T-helper 17 cell (primary cell): ENCODE data around the gene SHKBP1. TPM values are rescaled to one million over a fixed set of nuclear protein-coding genes. Genes with fewer than 3 reads are reported as not detected.
A peak's percentile ranks its signal among the peaks of the same experiment; 100 is the strongest.
"Not testable (repeated sequence)": the region's sequence is repeated elsewhere in the genome, so short reads cannot be mapped to it uniquely, and the experiment has no call there.

Experiments
- ATAC-seq: fragments of 150-1000 bp; cut with Tn5 transposase; 2 replicates; pipeline ENCODE4 v1.10.0; 2021; ENCODE audit warnings: mild to moderate bottlenecking, moderate library complexity
- DNase-seq, 3 donors: peaks; one replicate each; pipeline versions ENCODE4 v3.0.0 to v3.0.0-alpha.2; 2020 to 2021
- H3K9me3 ChIP-seq: one replicate; pipeline ENCODE4 v1.7.0; 2013; ENCODE audit warnings: low read length, mild to moderate bottlenecking; ENCODE audit not compliant: control insufficient read depth, poor library complexity, severe bottlenecking
- H3K27ac Mint-ChIP-seq: one replicate; pipeline ENCODE4 v1.8.0; 2022; ENCODE audit warnings: mild to moderate bottlenecking, moderate library complexity, mixed read lengths
- H3K27me3 Mint-ChIP-seq: one replicate; pipeline ENCODE4 v1.8.0; 2022; ENCODE audit warnings: mixed read lengths
- H3K36me3 Mint-ChIP-seq: one replicate; pipeline ENCODE4 v1.8.0; 2022; ENCODE audit warnings: low read depth, mixed read lengths
- H3K4me1 Mint-ChIP-seq: one replicate; pipeline ENCODE4 v1.8.0; 2022; ENCODE audit warnings: mild to moderate bottlenecking, mixed read lengths
- H3K4me3 Mint-ChIP-seq: one replicate; pipeline ENCODE4 v1.8.0; 2022; ENCODE audit warnings: mild to moderate bottlenecking, moderate library complexity, mixed read lengths
- total RNA-seq, 4 donors: library from RNA in 2 of 4; stranded (reverse) in 2 of 4; gene quantifications; one replicate each; pipeline ENCODE4 v1.2.3 and lab custom pipeline; 2022 to 2026

SHKBP1 gene
- total RNA-seq, 2 donors from 2014 or later, result 124 to 141 TPM

DNA sequence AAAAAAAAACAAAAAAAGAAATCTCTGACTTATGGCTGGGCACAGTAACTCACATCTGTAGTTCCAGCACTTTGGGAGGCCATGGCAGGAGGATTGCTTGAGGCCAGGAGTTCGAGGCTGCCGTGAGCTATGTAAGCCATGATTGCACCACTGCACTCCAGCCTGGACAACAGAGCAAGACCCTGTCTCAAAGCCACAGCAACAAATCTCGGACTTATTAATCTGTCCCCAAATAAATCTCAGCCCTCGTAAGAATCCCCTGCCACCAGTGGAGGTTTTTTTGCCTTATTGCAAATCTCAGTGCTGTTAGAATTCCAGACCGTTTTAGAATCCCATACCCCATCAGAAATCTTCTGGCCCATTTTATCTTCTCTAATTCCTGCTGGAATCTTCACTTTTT is 4.9 kb downstream of the SHKBP1 start:
- H3K36me3 Mint-ChIP-seq, result peaks cover 15% of the 10 kb centered on the region
- H3K4me3 Mint-ChIP-seq, result no peak overlapping the region
- DNase-seq, result no peak
- no peaks in the 10 kb centered on the region for H3K9me3 ChIP-seq
- peaks cover 30% of the 10 kb centered on the region for H3K4me1 Mint-ChIP-seq
- H3K27me3 Mint-ChIP-seq, result no peaks in the 10 kb centered on the region
- H3K27ac Mint-ChIP-seq, result peak overlapping the region; percentile 59
- ATAC-seq, result no peak

DNA sequence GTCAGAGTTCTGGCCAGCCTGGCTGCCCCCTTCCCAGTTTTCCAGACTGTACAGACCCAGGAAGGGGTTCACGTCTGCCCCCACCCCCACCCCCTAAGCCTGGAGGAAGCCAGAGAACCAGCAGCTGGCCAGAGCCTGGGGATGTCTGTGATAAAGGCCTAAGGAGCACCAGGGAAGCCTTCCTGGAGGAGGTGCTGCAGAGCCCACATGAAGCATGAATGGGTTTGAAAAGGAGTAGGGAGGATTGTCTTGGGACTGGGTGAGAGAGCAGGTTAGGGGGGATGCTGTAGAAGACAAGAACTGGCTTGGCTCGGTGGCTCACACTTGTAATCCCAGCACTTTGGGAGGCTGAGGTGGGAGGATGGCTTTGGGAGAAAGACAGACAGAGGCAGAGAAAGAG is 5.8 kb downstream of the SHKBP1 start:
- Mint-ChIP-seq H3K4me1 (peaks cover 34% of the 10 kb centered on the region), H3K36me3 (peaks cover 18% of the 10 kb centered on the region), H3K4me3 (no peak overlapping the region), H3K27ac (peak overlapping the region; percentile 59), H3K27me3 (no peaks in the 10 kb centered on the region)
- no peaks in the 10 kb centered on the region for H3K9me3 ChIP-seq
- no peak for ATAC-seq
- DNase-seq, result no peak

DNA sequence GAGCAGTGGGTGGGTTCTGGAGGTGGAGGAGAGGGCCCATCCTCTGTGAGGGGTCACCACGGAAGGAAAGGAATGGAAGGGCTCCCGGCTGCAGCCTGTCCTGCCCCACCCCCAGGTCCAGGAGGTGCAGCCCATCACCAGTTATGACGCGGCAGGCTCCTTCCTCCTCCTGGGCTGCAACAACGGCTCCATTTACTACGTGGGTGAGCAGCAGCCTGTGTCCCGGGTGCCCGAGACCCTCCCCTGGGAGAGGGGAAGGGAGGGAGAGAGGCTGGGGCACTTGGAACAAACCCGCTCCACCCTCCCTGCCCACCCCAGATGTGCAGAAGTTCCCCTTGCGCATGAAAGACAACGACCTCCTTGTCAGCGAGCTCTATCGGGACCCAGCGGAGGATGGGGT is 6.6 kb downstream of the SHKBP1 start:
- Mint-ChIP-seq H3K27me3 (no peaks in the 10 kb centered on the region), H3K36me3 (peaks cover 19% of the 10 kb centered on the region)

DNA sequence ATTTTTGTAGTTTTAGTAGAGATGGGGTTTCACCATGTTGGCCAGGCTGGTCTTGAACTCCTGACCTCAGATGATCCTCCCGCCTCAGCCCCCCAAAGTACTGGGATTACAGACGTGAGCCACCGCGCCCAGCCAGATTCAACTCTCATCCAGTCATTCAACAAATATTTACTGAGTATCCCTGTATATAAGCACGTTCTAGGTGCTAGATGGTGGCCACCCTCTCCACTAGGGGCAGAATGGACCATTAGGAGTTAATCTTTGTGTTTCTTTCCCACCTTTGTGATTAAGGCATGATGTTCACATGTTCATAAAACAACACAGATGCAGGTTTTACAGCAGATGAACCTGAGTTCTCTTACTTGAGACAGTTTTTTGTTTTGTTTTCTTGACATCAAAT is 7.3 kb downstream of the SHKBP1 start:
- Mint-ChIP-seq H3K4me1 (peaks cover 21% of the 10 kb centered on the region), H3K4me3 (no peak overlapping the region), H3K27ac (peak overlapping the region; percentile 59), H3K27me3 (no peaks in the 10 kb centered on the region), H3K36me3 (peaks cover 19% of the 10 kb centered on the region)
- ATAC-seq (no peak), DNase-seq (no peak)
- no peaks in the 10 kb centered on the region for H3K9me3 ChIP-seq

More for the DNA sequence above, 6.6 kb downstream of the SHKBP1 start:
- ATAC-seq (no peak), DNase-seq (no peak)
- Mint-ChIP-seq H3K4me3 (no peak overlapping the region), H3K4me1 (peaks cover 26% of the 10 kb centered on the region), H3K27ac (peak overlapping the region; percentile 59)
- no peaks in the 10 kb centered on the region for H3K9me3 ChIP-seq

DNA sequence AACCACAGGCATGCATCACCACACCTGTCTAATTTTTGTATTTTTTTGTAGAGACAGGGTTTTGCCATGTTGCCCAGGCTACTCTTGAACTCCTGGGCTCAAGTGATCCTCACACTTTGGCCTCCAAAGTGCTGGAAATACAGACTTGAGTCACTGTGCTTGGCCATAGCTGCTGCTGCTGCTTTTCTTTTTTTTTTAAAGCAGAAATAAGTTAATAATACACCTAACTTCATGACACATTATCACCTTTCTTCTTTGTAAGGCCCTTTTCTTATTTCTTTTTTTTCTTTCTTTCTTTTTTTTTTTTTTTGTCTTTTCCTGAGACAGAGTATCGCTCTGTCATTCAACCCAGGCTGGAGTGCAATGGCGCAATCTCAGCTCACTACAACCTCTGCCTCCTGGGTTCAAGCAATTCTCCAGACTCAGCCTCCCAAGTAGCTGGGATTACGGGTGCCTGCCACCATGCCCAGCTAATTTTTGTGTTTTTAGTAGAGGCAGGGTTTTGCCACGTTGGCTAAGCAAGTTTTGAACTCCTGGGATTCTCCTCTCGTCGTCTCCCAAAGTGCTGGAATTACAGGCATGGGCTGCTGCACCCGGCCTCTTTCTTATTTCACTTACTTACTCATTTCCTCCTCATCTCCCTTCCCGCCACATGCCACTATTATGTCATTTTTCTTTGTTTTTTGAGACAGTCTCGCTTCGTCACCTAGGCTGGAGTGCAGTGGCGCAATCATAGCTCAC is 8.7 kb downstream of the SHKBP1 start:
- ATAC-seq (no peak), DNase-seq (no peak)
- peaks cover 19% of the 10 kb centered on the region for H3K36me3 Mint-ChIP-seq
- no peak overlapping the region for H3K27ac Mint-ChIP-seq
- no peak overlapping the region for H3K4me3 Mint-ChIP-seq
- no peaks in the 10 kb centered on the region for H3K27me3 Mint-ChIP-seq
- H3K4me1 Mint-ChIP-seq, result peaks cover 24% of the 10 kb centered on the region
- H3K9me3 ChIP-seq, result no peaks in the 10 kb centered on the region

DNA sequence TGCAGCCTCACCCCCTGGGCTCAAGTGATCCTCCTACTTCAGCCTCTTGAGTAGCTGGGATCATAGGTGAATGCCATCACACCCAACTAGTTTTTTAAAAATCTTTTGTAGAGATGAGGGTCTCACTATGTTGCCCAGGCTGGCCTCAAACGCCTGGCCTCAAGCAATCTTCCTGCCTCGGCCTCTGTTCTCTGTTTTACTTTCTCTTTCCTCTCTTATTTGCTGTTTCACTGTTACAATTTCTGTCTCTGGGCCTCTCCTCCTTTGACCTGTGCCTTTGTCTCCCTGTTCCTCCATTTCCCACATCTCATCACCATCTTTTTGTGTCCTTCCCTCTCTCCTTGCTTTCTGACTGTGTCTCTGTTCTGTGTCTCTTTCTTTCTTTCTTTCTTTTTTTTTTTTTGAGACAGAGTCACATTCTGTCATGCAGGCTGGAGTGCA is 9.3 kb downstream of the SHKBP1 start:
- H3K27ac Mint-ChIP-seq, result no peak overlapping the region
- no peaks in the 10 kb centered on the region for H3K9me3 ChIP-seq
- no peak for DNase-seq
- H3K4me1 Mint-ChIP-seq, result peaks cover 22% of the 10 kb centered on the region
- H3K27me3 Mint-ChIP-seq, result no peaks in the 10 kb centered on the region
- no peak for ATAC-seq
- H3K36me3 Mint-ChIP-seq, result peaks cover 19% of the 10 kb centered on the region
- peak overlapping the region; percentile 43 for H3K4me3 Mint-ChIP-seq

DNA sequence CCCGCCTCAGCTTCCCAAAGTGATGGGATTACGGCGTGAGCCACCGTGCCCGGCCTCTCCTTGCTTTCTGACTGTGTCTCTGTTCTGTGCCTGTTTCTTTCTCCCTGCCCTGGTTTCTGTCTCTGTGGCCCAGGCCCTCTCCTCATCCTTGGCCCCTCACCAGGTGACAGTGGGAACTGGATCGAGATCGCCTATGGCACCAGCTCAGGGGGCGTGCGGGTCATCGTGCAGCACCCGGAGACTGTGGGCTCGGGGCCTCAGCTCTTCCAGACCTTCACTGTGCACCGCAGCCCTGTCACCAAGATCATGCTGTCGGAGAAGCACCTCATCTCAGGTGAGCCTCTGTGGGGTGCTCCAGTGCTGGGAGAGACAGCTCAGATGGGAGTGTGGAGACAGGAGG is 9.9 kb downstream of the SHKBP1 start:
- Mint-ChIP-seq H3K4me1 (peaks cover 21% of the 10 kb centered on the region), H3K4me3 (no peak overlapping the region), H3K36me3 (peaks cover 19% of the 10 kb centered on the region), H3K27me3 (no peaks in the 10 kb centered on the region), H3K27ac (no peak overlapping the region)
- ATAC-seq (no peak), DNase-seq (no peak)
- no peaks in the 10 kb centered on the region for H3K9me3 ChIP-seq

DNA sequence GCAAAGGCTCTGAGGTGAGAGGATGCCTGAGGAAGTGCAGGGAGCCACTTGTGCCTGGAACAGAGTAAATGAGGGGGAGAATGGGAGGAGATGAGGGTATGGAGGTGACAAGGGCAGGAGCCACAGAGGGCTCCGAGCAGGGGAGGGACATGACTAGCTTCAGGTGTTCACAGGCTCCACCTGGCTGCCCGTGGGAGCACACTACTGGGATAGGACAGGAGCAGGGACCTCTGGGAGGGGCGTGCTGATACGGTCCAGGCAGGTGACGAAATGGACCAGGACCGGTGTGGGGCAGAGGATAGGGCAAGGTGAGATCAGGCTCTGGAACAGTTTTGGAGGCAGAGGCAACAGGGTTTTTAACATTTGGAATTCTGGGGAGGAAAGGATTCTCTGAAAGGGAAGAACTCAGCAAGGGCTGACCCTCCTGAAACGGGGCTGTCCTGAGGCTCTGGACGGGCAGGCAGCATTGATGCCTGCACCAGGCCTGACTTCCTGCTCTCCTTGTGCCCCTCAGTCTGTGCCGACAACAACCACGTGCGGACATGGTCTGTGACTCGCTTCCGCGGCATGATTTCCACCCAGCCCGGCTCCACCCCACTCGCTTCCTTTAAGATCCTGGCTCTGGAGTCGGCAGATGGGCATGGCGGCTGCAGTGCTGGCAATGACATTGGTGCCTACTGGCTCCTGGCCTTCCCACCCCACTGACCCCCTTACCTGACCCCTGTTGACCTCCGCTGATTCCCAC is 11.6 kb downstream of the SHKBP1 start:
- H3K4me1 Mint-ChIP-seq, result peaks cover 18% of the 10 kb centered on the region
- ATAC-seq, result no peak
- H3K27me3 Mint-ChIP-seq, result no peaks in the 10 kb centered on the region
- H3K4me3 Mint-ChIP-seq, result no peak overlapping the region
- H3K36me3 Mint-ChIP-seq, result peaks cover 16% of the 10 kb centered on the region
- H3K9me3 ChIP-seq, result no peaks in the 10 kb centered on the region
- no peak for DNase-seq
- H3K27ac Mint-ChIP-seq, result no peak overlapping the region

DNA sequence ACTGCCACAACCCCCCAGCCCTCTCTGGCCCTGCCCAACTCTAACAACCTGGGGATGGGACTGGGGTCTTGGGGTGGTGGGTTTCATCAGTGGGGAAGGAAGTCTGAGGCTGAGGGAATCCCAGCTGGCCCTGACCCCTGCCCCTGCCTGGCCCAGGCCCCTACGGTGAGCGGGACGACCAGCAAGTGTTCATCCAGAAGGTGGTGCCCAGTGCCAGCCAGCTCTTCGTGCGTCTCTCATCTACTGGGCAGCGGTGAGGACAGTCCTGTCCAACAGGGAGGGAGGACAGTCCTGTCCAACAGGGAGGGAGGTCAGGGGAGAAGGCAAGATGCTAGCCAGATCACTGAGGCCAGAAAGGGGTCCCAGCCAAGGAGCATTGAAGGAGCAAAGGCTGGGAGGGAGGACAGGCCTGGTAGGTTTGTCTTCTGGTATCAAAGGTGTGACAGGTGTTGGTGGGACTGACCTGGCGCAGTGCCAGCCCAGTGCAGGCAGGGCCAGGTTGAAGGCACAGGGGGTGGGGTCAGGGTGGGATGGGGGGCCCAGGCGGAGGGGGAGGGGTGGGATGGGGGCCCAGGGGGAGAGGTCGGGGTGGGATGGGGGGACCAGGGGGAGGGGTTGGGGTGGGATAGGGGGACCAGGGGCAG is 12.4 kb downstream of the SHKBP1 start:
- Mint-ChIP-seq H3K27me3 (no peaks in the 10 kb centered on the region), H3K4me1 (peaks cover 17% of the 10 kb centered on the region), H3K27ac (peak overlapping the region; percentile 65), H3K36me3 (peaks cover 16% of the 10 kb centered on the region), H3K4me3 (no peak overlapping the region)
- H3K9me3 ChIP-seq, result no peaks in the 10 kb centered on the region
- no peak for ATAC-seq
- DNase-seq, result no peak

DNA sequence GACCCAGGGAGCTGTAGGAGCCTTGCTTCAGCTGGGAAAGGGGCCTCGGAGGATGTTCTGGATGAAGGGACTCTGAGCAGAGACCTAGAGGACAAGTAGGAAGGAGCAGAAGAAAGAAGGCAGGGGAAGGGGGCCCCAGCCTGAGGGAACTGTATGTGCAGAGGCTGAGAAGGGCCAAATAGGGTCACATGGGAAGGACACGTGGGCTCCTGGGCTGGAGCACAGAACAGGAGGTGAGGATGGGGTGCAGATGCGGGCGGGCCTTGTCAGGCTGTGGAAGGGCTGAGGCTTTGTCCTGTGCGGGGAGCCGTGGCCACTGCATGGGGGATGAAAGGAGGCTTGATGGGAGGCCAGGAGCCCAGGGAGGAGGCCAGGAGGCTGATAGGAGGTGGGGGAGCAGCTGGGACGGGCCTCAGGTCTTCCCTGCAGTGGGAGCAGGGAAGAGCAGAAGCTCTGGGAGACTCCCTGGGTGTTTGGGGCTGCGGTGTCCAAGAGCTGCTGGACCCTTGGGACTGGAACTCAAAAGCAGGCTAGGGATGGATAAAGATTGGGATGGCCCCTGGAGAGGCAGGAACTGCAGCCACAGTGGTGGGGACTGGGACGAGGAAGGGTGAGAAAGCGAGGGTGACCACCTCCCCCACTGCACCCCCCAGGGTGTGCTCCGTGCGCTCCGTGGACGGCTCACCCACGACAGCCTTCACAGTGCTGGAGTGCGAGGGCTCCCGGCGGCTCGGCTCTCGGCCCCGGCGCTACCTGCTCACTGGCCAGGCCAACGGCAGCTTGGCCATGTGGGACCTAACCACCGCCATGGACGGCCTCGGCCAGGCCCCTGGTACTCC is 13.1 kb downstream of the SHKBP1 start:
- H3K9me3 ChIP-seq, result no peaks in the 10 kb centered on the region
- Mint-ChIP-seq H3K4me1 (peaks cover 18% of the 10 kb centered on the region), H3K27me3 (no peaks in the 10 kb centered on the region), H3K27ac (peak overlapping the region; percentile 65), H3K36me3 (peaks cover 16% of the 10 kb centered on the region), H3K4me3 (no peak overlapping the region)
- DNase-seq (no peak), ATAC-seq (no peak)

DNA sequence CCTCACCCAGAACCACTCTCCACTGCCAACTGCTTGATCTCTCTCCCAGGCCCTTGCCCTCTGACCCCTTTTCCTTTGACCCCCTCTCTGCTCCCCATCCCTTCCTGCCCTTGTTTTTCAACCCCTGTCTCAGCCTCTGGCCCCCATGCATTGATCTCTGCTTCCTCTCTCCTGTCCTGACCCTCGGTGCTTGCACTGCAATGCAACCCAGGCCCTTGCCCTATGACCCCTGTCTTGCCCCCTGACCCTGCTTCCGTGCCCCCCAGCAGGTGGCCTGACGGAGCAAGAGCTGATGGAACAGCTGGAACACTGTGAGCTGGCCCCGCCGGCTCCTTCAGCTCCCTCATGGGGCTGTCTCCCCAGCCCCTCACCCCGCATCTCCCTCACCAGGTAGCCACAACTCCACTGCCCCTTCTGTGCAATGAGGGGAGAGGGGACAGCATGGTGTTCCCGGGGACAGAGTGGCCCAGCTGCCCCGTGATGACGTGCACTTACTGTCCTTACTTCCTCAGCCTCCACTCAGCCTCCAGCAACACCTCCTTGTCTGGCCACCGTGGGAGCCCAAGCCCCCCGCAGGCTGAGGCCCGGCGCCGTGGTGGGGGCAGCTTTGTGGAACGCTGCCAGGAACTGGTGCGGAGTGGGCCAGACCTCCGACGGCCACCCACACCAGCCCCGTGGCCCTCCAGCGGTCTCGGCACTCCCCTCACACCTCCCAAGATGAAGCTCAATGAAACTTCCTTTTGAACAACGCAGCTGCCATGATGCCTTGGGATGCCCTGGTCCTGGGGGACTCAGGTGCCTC is 14.0 kb downstream of the SHKBP1 start:
- Mint-ChIP-seq H3K27ac (no peak overlapping the region), H3K4me3 (no peak overlapping the region), H3K4me1 (peaks cover 21% of the 10 kb centered on the region), H3K27me3 (no peaks in the 10 kb centered on the region), H3K36me3 (peaks cover 16% of the 10 kb centered on the region)
- ATAC-seq, result no peak
- H3K9me3 ChIP-seq, result no peaks in the 10 kb centered on the region
- DNase-seq, result no peak

DNA sequence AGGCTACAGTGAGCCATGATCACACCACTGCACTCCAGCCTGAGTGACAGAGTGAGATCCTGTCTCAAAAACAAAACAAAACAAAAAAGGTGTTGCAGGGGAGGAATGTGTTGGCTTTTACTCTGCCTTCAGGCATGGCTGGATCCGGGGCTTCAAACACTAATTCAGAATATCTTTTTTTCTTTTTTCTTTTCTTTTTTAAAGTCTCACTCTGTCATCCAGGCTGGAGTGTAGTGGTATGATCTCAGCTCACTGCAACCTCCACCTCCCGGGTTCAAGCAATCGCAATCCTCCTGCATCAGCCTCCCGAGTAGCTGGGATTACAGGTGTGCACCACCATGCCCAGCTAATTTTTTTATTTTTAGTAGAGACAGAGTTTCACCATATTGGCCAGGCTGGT is 15.1 kb downstream of the SHKBP1 start:
- DNase-seq, H3K36me3 Mint-ChIP-seq, H3K27ac Mint-ChIP-seq, H3K27me3 Mint-ChIP-seq, H3K4me3 Mint-ChIP-seq, H3K9me3 ChIP-seq, ATAC-seq: not testable (repeated sequence)
- peaks cover 15% of the 10 kb centered on the region for H3K4me1 Mint-ChIP-seq
